Stimulated activated CD4-positive, alpha-beta T cell treated with anti-CD3 and anti-CD28 coated beads, Interleukin-15, amount 100 ng/mL, for 48 hours (primary cell): ENCODE data around the gene PARP9.

Experiments
- DNase-seq, 2 donors: peaks; one replicate each; pipeline ENCODE4 v3.0.0-alpha.2; 2020; ENCODE audit warnings: low read depth in 2 of 2

PARP9 gene

GRCh38 chr3:122488262-122488973, 75.7 kb downstream of the PARP9 start:
- DNase-seq, result no peak

DNA sequence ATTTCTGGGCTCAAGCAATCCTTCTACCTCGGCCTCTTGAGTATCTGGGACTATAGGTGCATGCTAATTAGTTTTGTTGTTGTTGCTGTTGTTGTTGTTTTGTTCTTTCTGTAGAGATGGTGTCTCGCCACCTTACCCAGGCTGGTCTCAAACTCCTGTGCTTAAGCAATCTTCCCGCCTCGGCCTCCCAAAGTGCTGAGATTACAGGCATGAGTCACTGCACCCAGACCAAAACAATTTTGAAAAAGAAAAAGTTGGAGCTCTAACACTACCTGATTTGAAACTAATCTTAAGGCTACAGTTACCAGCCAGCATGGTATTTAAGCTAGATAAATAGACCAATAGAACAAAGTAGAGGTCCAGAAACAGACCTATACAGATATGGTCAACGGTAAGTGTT, 79.1 kb downstream of the PARP9 start:
- DNase-seq, result no peak

DNA sequence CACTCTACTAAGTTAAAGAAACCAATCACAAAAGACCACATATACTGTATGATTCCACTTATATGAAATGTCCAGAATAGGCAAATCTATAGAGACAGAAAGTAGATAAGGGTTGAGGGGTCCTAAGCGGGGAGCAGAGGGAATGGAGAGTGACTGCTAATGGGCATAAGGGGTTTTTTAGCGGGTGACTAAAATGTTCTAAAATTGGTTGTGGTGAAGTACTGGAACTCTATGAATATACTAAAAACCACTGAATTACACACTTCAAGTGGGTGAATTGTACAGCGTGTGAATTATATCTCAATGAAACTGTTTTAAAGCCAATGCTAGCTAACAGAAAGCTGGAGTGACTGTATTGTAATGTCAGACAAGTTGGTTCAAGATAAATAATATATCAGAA, 82.7 kb downstream of the PARP9 start:
- no peak for DNase-seq
